ENCODE data around the gene SH2D3C. TPM values are rescaled to one million over a fixed set of nuclear protein-coding genes. Genes with fewer than 3 reads are reported as not detected.
A peak's percentile ranks its signal among the peaks of the same experiment; 100 is the strongest.

Gene SH2D3C
- total RNA-seq, 4 donors from 2014 or later = 4.7 to 8.1 (median 5.2) TPM

DNA sequence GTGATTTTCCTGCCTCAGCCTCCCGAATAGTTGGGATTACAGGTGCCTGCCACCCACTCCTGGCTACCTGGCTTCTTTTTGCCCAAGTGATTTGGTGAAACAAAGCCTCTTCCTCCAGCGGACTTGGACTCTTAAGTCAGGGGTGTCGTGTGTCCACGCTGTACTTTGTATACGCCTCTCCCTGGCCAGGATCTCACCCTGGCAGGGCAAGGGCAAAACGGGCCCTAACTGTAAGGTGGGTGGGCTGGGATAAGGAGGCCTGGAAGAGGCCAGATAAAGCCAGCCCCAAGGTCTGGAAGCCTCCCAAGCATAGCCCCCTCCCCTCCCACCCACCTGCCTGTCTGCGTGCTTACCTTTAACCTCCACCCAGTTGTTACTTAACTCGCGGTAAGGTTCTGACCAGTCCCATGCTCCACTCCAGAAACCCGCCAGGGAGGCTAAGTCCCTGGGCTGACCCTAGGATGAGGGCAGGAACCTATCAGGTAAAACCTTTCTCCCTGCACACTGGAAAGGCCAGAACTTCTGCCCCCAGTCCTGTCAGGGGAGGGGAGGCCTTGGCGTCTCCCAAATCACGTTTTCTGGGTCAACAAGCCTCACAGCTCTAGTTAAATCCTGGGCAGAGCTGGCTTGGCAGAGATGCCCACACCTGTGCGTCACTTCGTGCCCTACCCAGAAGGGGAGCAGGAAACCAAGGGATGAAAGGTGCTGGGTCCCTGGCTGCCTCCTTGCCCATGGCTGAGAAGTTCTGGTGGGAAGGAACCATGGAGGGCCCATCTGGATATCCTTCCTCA, 15.7 kb upstream of the SH2D3C start:
- TF ChIP-seq POLR2A (IDR thresholded peaks at IDR 0.05) = no peak
- TF ChIP-seq, protein P1, sequence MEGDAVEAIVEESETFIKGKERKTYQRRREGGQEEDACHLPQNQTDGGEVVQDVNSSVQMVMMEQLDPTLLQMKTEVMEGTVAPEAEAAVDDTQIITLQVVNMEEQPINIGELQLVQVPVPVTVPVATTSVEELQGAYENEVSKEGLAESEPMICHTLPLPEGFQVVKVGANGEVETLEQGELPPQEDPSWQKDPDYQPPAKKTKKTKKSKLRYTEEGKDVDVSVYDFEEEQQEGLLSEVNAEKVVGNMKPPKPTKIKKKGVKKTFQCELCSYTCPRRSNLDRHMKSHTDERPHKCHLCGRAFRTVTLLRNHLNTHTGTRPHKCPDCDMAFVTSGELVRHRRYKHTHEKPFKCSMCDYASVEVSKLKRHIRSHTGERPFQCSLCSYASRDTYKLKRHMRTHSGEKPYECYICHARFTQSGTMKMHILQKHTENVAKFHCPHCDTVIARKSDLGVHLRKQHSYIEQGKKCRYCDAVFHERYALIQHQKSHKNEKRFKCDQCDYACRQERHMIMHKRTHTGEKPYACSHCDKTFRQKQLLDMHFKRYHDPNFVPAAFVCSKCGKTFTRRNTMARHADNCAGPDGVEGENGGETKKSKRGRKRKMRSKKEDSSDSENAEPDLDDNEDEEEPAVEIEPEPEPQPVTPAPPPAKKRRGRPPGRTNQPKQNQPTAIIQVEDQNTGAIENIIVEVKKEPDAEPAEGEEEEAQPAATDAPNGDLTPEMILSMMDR (IDR thresholded peaks at IDR 0.05 in 4 of 5, conservative IDR thresholded peaks at IDR 0.05 in 1 of 5) = no peak
- H3K27me3 ChIP-seq = no peaks in the 10 kb centered on the region
- no peak for ATAC-seq
- H3K4me3 ChIP-seq = no peak overlapping the region
- H3K4me1 ChIP-seq = peaks cover 9 to 11% of the 10 kb centered on the region in 2 donors
- in situ Hi-C loops (cut with MboI; ENCODE audit: low sequenced_read_pairs in 4 of 4) = no loop called here
- intact Hi-C loops (cut with DNase I; ENCODE audit: low total_unique reads) = no loop called here
- H3K9me3 ChIP-seq = no peaks in the 10 kb centered on the region
- peak overlapping the region in 1 of 4 donors; percentile 16 for H3K27ac ChIP-seq
- DNase-seq = no peak
- peaks cover 0 to 28% of the 10 kb centered on the region in 2 donors for H3K36me3 ChIP-seq

DNA sequence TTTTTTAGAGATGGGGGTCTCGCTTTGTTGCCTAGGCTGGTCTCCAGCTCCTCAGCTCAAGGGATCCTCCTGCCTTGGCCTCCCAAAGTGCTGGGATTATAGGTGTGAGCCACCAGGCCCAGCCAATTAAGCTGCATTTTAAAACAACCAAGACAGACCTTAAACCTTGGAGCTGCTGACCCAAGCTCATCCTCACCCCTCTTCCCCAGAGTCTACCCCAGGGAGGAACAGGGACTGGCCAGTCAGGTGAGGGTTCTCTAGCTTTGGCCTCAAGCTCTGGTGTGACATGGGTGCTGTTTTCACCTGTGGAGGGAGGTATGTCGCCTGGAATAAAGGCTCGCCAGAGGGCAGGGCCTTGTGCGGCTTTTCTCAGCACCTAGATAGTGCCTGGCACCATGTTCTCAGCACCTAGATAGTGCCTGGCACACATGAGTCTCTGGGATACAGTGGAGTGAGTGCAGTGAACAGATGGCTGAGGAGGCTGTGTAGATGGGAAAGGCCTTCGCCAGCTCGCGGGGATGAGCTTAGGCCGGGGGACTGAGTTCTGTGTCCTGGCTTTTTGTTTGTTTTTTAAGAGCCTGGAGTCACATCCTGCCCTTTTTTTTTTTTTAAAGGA, 14.7 kb upstream of the SH2D3C start:
- peaks cover 9 to 11% of the 10 kb centered on the region in 2 donors for H3K4me1 ChIP-seq
- no peak overlapping the region for H3K4me3 ChIP-seq
- intact Hi-C loops (cut with DNase I; ENCODE audit: low total_unique reads) = no loop called here
- H3K27ac ChIP-seq = peak overlapping the region in 1 of 4 donors; percentile 29
- in situ Hi-C loops (cut with MboI; ENCODE audit: low sequenced_read_pairs in 4 of 4) = no loop called here
- ATAC-seq = no peak
- H3K36me3 ChIP-seq = peaks cover 0 to 38% of the 10 kb centered on the region in 2 donors
- TF ChIP-seq POLR2A (IDR thresholded peaks at IDR 0.05) = no peak
- TF ChIP-seq, protein P1 (IDR thresholded peaks at IDR 0.05 in 4 of 5, conservative IDR thresholded peaks at IDR 0.05 in 1 of 5) = no peak
- no peak for DNase-seq
- no peaks in the 10 kb centered on the region for H3K27me3 ChIP-seq
- H3K9me3 ChIP-seq = no peaks in the 10 kb centered on the region

- in situ Hi-C loops (cut with MboI; ENCODE audit: low sequenced_read_pairs in 4 of 4) = no loop called here
- ATAC-seq = no peak
- DNase-seq = no peak
- peaks cover 0 to 45% of the 10 kb centered on the region in 2 donors for H3K36me3 ChIP-seq
- H3K27ac ChIP-seq = no peak overlapping the region
- H3K27me3 ChIP-seq = no peaks in the 10 kb centered on the region
- no peak overlapping the region for H3K4me3 ChIP-seq
- intact Hi-C loops (cut with DNase I; ENCODE audit: low total_unique reads) = no loop called here
- no peaks in the 10 kb centered on the region for H3K9me3 ChIP-seq
- TF ChIP-seq, protein P1 (IDR thresholded peaks at IDR 0.05 in 4 of 5, conservative IDR thresholded peaks at IDR 0.05 in 1 of 5) = no peak
- no peak for TF ChIP-seq POLR2A (IDR thresholded peaks at IDR 0.05)
- peaks cover 9 to 12% of the 10 kb centered on the region in 2 donors for H3K4me1 ChIP-seq
Observed at GRCh38 chr9:127792417-127793031, 14.1 kb upstream of the SH2D3C start.

DNA sequence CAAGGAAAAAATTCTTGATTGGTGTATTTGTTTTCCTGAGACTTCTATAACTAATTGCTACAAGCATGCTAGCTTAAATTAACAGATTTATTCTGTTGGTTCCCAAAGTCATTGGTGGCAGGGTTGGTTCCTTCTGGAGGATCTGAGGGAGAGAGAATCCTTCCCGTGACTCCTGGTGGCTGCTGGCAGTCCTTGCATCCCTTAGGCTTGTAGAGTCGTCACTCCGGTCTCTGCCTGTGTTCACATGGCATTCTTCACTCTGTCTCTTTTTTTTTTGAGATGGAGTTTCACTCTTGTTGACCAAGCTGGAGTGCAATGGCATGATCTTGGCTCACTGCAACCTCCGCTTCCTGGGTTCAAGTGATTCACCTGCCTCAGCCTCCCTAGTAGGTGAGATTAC, 12.6 kb upstream of the SH2D3C start:
- H3K4me3 ChIP-seq = no peak overlapping the region
- DNase-seq (no peak), ATAC-seq (no peak)
- intact Hi-C loops (cut with DNase I; ENCODE audit: low total_unique reads) = no loop called here
- peaks cover 8 to 14% of the 10 kb centered on the region in 2 donors for H3K4me1 ChIP-seq
- no peak overlapping the region for H3K27ac ChIP-seq
- H3K36me3 ChIP-seq = peaks cover 0 to 50% of the 10 kb centered on the region in 2 donors
- TF ChIP-seq POLR2A (IDR thresholded peaks at IDR 0.05) = no peak
- TF ChIP-seq, protein P1 (IDR thresholded peaks at IDR 0.05 in 4 of 5, conservative IDR thresholded peaks at IDR 0.05 in 1 of 5) = no peak
- in situ Hi-C loops (cut with MboI; ENCODE audit: low sequenced_read_pairs in 4 of 4) = no loop called here
- H3K27me3 ChIP-seq = no peaks in the 10 kb centered on the region
- no peaks in the 10 kb centered on the region for H3K9me3 ChIP-seq

All from gastrocnemius medialis (tissue), 4 donors.